HCT116 (cell line): ENCODE data around the gene HCRTR2. TPM values are rescaled to one million over a fixed set of nuclear protein-coding genes. Genes with fewer than 3 reads are reported as not detected.

Experiments
- ATAC-seq: fragments of 200-7000 bp; cut with Tn5 transposase; 2 replicates; pipeline ENCODE4 v1.9.1; 2020; ENCODE audit warnings: mild to moderate bottlenecking, moderate library complexity
- BruUV-seq: library from RNA; stranded (reverse); fragments of 400-500 nt; replicated peaks from 2 replicates; lab custom pipeline; 2021; lab: Mats Ljungman, UMichigan
- CTCF ChIA-PET: fragments of 300-600 bp; sonication (Branson Sonifier 250); formaldehyde crosslinking; loops from one replicate; lab custom pipeline; 2021; ENCODE audit warnings: antibody characterized with exemption; lab: Charles Lee
- POLR2A ChIA-PET: fragments of 300-600, 350-600 bp; sonication (Branson Sonifier 250); formaldehyde crosslinking; loops from one replicate; lab custom pipeline; 2021; ENCODE audit warnings: antibody characterized with exemption; lab: Charles Lee
- RAD21 ChIA-PET, 2 experiments: fragments of 300-600 bp; sonication (Branson Sonifier 250); formaldehyde crosslinking; loops; one replicate each; lab custom pipeline; 2023; ENCODE audit warnings: low total read pairs in 2 of 2; ENCODE audit not compliant: uncharacterized antibody in 2 of 2, unreplicated experiment in 2 of 2, low non-redundant PET in 1 of 2; lab: Charles Lee
- DNase-seq: peaks from one replicate; pipeline ENCODE4 v3.0.0-alpha.2; 2010; ENCODE audit warnings: low read depth, low spot score
- H2AFZ ChIP-seq: fragments of 200-600 bp; shearing (Covaris generic), sonication (generic); 2 replicates; pipeline ENCODE4 v1.6.1; 2017; ENCODE audit warnings: low read depth, mixed run types, mixed read lengths, antibody characterized with exemption, low read length; ENCODE audit not compliant: poor library complexity, severe bottlenecking
- H3K27ac ChIP-seq: 2 replicates; pipeline ENCODE4 v1.5.1; 2012; ENCODE audit warnings: low read depth, low read length
- H3K27me3 ChIP-seq: fragments of 200-600 bp; sonication (generic); 2 replicates; pipeline ENCODE4 v1.6.1; 2016; ENCODE audit warnings: mixed run types, low read length, mixed read lengths; ENCODE audit not compliant: insufficient read depth
- H3K36me3 ChIP-seq, 2 experiments: fragments of 200-500 bp in 1 of 2; fragments of 200-600 bp in 1 of 2; sonication (Bioruptor generic) in 1 of 2; sonication (generic) in 1 of 2; 2 replicates each; pipeline versions ENCODE4 v1.5.1 to v1.6.1; 2014 to 2016; ENCODE audit warnings: low read length in 2 of 2, inconsistent platforms in 1 of 2, mixed read lengths in 1 of 2, mixed run types in 1 of 2; ENCODE audit not compliant: insufficient read depth in 2 of 2, control insufficient read depth in 1 of 2
- H3K4me1 ChIP-seq, 2 experiments: fragments of 200-600 bp in 1 of 2; sonication (generic) in 1 of 2; 2 replicates each; pipeline versions ENCODE4 v1.5.1 to v1.6.1; 2012 to 2017; ENCODE audit warnings: low read length in 2 of 2, inconsistent platforms in 1 of 2, mild to moderate bottlenecking in 1 of 2, mixed read lengths in 1 of 2, mixed run types in 1 of 2, moderate library complexity in 1 of 2; ENCODE audit not compliant: insufficient read depth in 2 of 2, control insufficient read depth in 1 of 2
- H3K4me2 ChIP-seq: fragments of 200-600 bp; sonication (generic); 2 replicates; pipeline ENCODE4 v1.6.1; 2017; ENCODE audit warnings: mixed run types, low read length, mixed read lengths
- H3K4me3 ChIP-seq, 2 experiments: fragments of 200-600 bp in 1 of 2; sonication (generic) in 1 of 2; replicated peaks in 1 of 2; 2 replicates each; pipeline ENCODE4 v1.5.1; 2011 to 2016; ENCODE audit warnings: low read length in 2 of 2, control low read depth in 1 of 2, low read depth in 1 of 2, mild to moderate bottlenecking in 1 of 2, mixed read lengths in 1 of 2, mixed run types in 1 of 2
- H3K79me2 ChIP-seq: fragments of 200-600 bp; sonication (generic); 2 replicates; pipeline ENCODE4 v1.6.1; 2017; ENCODE audit warnings: mild to moderate bottlenecking, mixed run types, low read length, moderate library complexity, mixed read lengths; ENCODE audit not compliant: insufficient read depth
- H3K9ac ChIP-seq: fragments of 200-600 bp; sonication (generic); 2 replicates; pipeline ENCODE4 v1.6.1; 2016; ENCODE audit warnings: low read length, mixed read lengths
- H3K9me2 ChIP-seq: fragments of 200-600 bp; sonication (generic), shearing (Covaris generic); 2 replicates; pipeline ENCODE4 v1.6.1; 2017; ENCODE audit warnings: mixed run types, mild to moderate bottlenecking, moderate library complexity; ENCODE audit not compliant: insufficient read depth
- H3K9me3 ChIP-seq, 2 experiments: fragments of 200-500 bp in 1 of 2; fragments of 200-600 bp in 1 of 2; sonication (Bioruptor generic) in 1 of 2; sonication (generic) in 1 of 2; 2 replicates each; pipeline ENCODE4 v1.6.1; 2014 to 2017; ENCODE audit warnings: low read length in 2 of 2, mixed read lengths in 2 of 2, inconsistent platforms in 1 of 2, low read depth in 1 of 2, mild to moderate bottlenecking in 1 of 2, mixed run types in 1 of 2, moderate library complexity in 1 of 2; ENCODE audit not compliant: control insufficient read depth in 1 of 2, insufficient read depth in 1 of 2
- H4K20me1 ChIP-seq: fragments of 200-600 bp; sonication (generic), shearing (Covaris generic); 2 replicates; pipeline ENCODE4 v1.6.1; 2017; ENCODE audit warnings: mixed run types, mild to moderate bottlenecking, moderate library complexity; ENCODE audit not compliant: insufficient read depth
- CTCF ChIP-seq, 3 experiments: fragments of 200-600 bp in 1 of 3; sonication (generic) in 1 of 3; IDR thresholded peaks in 2 of 3; conservative IDR thresholded peaks in 1 of 3; 2 replicates each; pipeline ENCODE4 v1.5.1; 2012 to 2017; ENCODE audit warnings: low read depth in 2 of 3, low read length in 2 of 3, antibody characterized with exemption in 1 of 3, borderline replicate concordance in 1 of 3, control low read depth in 1 of 3, mild to moderate bottlenecking in 1 of 3, mixed read lengths in 1 of 3, mixed run types in 1 of 3, moderate library complexity in 1 of 3; ENCODE audit not compliant: insufficient read depth in 1 of 3
- EZH2 ChIP-seq: fragments of 200-600 bp; sonication (generic); IDR thresholded peaks from 2 replicates; pipeline ENCODE4 v1.6.1; 2017; ENCODE audit warnings: antibody characterized with exemption, mixed run types
- FOSL1 ChIP-seq: IDR thresholded peaks from 2 replicates; pipeline ENCODE4 v1.6.1; 2012; ENCODE audit warnings: low read depth
- JUND ChIP-seq: IDR thresholded peaks from 2 replicates; pipeline ENCODE4 v1.6.1; 2012
- RAD21 ChIP-seq: IDR thresholded peaks from 2 replicates; pipeline ENCODE4 v1.6.1; 2012; ENCODE audit warnings: low read depth, mild to moderate bottlenecking
- SIN3A ChIP-seq: IDR thresholded peaks from 2 replicates; pipeline ENCODE4 v1.6.1; 2012; ENCODE audit warnings: low read depth
- ZBTB33 ChIP-seq: IDR thresholded peaks from 2 replicates; pipeline ENCODE4 v1.6.1; 2011; ENCODE audit warnings: mild to moderate bottlenecking, low read length, moderate library complexity; ENCODE audit not compliant: insufficient replicate concordance; ENCODE audit errors: extremely low read depth
- ZFX ChIP-seq: fragments of 450-650 bp; IDR thresholded peaks from 2 replicates; pipeline ENCODE4 v1.6.1; 2017
- intact Hi-C: fragments of 100-400 bp; cut with micrococcal nuclease; formaldehyde crosslinking; loops from 2 replicates; pipeline ENCODE4 v1.10.0; 2022
- total RNA-seq: library from RNA; stranded (reverse); gene quantifications from one replicate; pipeline ENCODE4 v1.2.1, GENCODE V29; 2021; ENCODE audit not compliant: unreplicated experiment
- TF ChIP-seq, protein P1 (sequence below): IDR thresholded peaks from 2 replicates; pipeline ENCODE4 v1.6.1; 2012

HCRTR2 gene
- total RNA-seq, 1 experiment from 2014 or later, result not detected

DNA sequence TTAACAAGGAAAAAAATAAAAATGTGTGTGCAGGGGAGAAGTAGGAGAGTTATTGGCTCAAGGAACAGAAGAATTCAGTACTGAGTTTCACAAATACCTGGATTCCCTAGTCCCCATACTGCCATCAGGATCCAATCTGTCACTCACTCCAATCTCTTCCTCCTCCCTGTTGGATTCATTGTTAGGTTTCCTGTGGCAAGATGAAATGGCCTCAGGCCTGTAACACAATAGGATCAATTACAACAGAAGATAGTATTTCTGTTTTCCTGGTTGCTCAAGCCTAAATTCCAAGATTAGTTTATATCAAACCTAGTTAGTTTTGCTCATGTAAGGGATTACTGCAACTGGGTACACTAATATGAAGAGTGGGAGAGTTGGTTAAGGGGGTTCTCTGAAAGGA lies 24.4 kb downstream of the HCRTR2 start:
- intact Hi-C loops, result no loop called here
- BruUV-seq, result no TSS peak

GRCh38 chr6:55199239-55199638 lies 24.9 kb downstream of the HCRTR2 start:
- CTCF ChIA-PET, result no interaction called here

More for the DNA sequence above, 24.4 kb downstream of the HCRTR2 start:
- no peaks in the 10 kb centered on the region for H3K9me3 ChIP-seq
- no peaks in the 10 kb centered on the region for H3K79me2 ChIP-seq
- no peak overlapping the region for H3K27ac ChIP-seq
- ChIA-PET RAD21 (no interaction called here), CTCF (no interaction called here), POLR2A (no interaction called here)
- TF ChIP-seq JUND, result no peak
- TF ChIP-seq ZFX, result no peak
- TF ChIP-seq RAD21, result no peak
- no peaks in the 10 kb centered on the region for H3K9me2 ChIP-seq
- no peak overlapping the region for H3K9ac ChIP-seq
- DNase-seq (no peak), ATAC-seq (no peak)
- no peaks in the 10 kb centered on the region for H3K4me1 ChIP-seq
- H3K4me3 ChIP-seq, result no peak overlapping the region
- no peaks in the 10 kb centered on the region for H4K20me1 ChIP-seq
- H3K36me3 ChIP-seq, result no peaks in the 10 kb centered on the region
- H2AFZ ChIP-seq, result no peak overlapping the region
- H3K27me3 ChIP-seq, result no peaks in the 10 kb centered on the region
- H3K4me2 ChIP-seq, result no peak overlapping the region

More at GRCh38 chr6:55199239-55199638, 24.9 kb downstream of the HCRTR2 start:
- Histone ChIP-seq H3K4me1 (no peaks in the 10 kb centered on the region), H3K9me3 (no peaks in the 10 kb centered on the region), H3K27ac (no peak overlapping the region), H3K9me2 (no peaks in the 10 kb centered on the region), H2AFZ (no peak overlapping the region), H4K20me1 (no peaks in the 10 kb centered on the region), H3K79me2 (no peaks in the 10 kb centered on the region), H3K36me3 (no peaks in the 10 kb centered on the region), H3K4me3 (no peak overlapping the region), H3K27me3 (no peaks in the 10 kb centered on the region), H3K9ac (no peak overlapping the region), H3K4me2 (no peak overlapping the region)
- ChIA-PET RAD21 (no interaction called here), POLR2A (no interaction called here)
- DNase-seq (no peak), ATAC-seq (no peak)
- no TSS peak for BruUV-seq
- TF ChIP-seq FOSL1 (no peak), CTCF (IDR thresholded peaks at IDR 0.05 in 2 of 3, conservative IDR thresholded peaks at IDR 0.05 in 1 of 3; ENCODE audit: borderline replicate concordance in 1 of 3, insufficient read depth in 1 of 3, low read depth in 2 of 3, low read length in 2 of 3) (no peak), ZBTB33 (no peak), EZH2 (no peak), SIN3A (no peak)
- TF ChIP-seq, protein P1, sequence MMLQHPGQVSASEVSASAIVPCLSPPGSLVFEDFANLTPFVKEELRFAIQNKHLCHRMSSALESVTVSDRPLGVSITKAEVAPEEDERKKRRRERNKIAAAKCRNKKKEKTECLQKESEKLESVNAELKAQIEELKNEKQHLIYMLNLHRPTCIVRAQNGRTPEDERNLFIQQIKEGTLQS, result no peak
- intact Hi-C loops, result no loop called here
